GM23338 (cell line): ENCODE results near the gene CARHSP1. TPM values are rescaled to one million over a fixed set of nuclear protein-coding genes. Genes with fewer than 3 reads are reported as not detected.

Experiments
- ATAC-seq: fragments of 200-7000 bp; cut with Tn5 transposase; 3 replicates; pipeline ENCODE4 v1.9.1; 2020
- DNase-seq: peaks from one replicate; pipeline ENCODE4 v3.0.0-alpha.2; 2015; ENCODE audit warnings: low spot score
- H2AFZ ChIP-seq: fragments of 200-600 bp; sonication (generic); 2 replicates; pipeline ENCODE4 v1.8.0; 2016; ENCODE audit warnings: antibody characterized with exemption, mild to moderate bottlenecking, moderate library complexity
- H3F3A ChIP-seq: fragments of 200-600 bp; sonication (generic); replicated peaks from 2 replicates; pipeline ENCODE4 v1.8.0; 2017; ENCODE audit warnings: antibody characterized with exemption, mixed run types, low read depth
- H3K27ac ChIP-seq: fragments of 200-600 bp; sonication (generic); 2 replicates; pipeline ENCODE4 v1.6.1; 2016; ENCODE audit warnings: low read depth
- H3K27me3 ChIP-seq: fragments of 200-600 bp; sonication (generic); 2 replicates; pipeline ENCODE4 v1.8.0; 2016; ENCODE audit warnings: mild to moderate bottlenecking, mixed run types, moderate library complexity; ENCODE audit not compliant: insufficient read depth
- H3K36me3 ChIP-seq: fragments of 200-600 bp; sonication (generic); 2 replicates; pipeline ENCODE4 v1.8.0; 2016; ENCODE audit warnings: mild to moderate bottlenecking; ENCODE audit not compliant: insufficient read depth
- H3K4me1 ChIP-seq: fragments of 200-600 bp; sonication (generic); 2 replicates; pipeline ENCODE4 v1.8.0; 2016; ENCODE audit warnings: mild to moderate bottlenecking, moderate library complexity; ENCODE audit not compliant: insufficient read depth
- H3K4me2 ChIP-seq: fragments of 200-600 bp; sonication (generic); 2 replicates; pipeline ENCODE4 v1.7.1; 2017; ENCODE audit warnings: mixed run types
- H3K4me3 ChIP-seq: fragments of 200-600 bp; sonication (generic); 2 replicates; pipeline ENCODE4 v1.6.1; 2016; ENCODE audit warnings: mixed run types
- H3K79me2 ChIP-seq: fragments of 200-600 bp; sonication (generic); replicated peaks from 2 replicates; pipeline ENCODE4 v1.8.0; 2017; ENCODE audit warnings: mild to moderate bottlenecking; ENCODE audit not compliant: insufficient read depth
- H3K9me2 ChIP-seq: fragments of 200-600 bp; sonication (generic); 2 replicates; pipeline ENCODE4 v1.8.0; 2017; ENCODE audit not compliant: insufficient read depth
- H4K20me1 ChIP-seq: fragments of 200-600 bp; sonication (generic); replicated peaks from 2 replicates; pipeline ENCODE4 v1.8.0; 2017; ENCODE audit warnings: mild to moderate bottlenecking; ENCODE audit not compliant: insufficient read depth
- H3K27ac Mint-ChIP-seq: 2 replicates; pipeline ENCODE4 v1.8.0; 2020; ENCODE audit warnings: inconsistent platforms, mild to moderate bottlenecking, moderate library complexity, mixed read lengths
- H3K27me3 Mint-ChIP-seq: 3 replicates; pipeline ENCODE4 v1.8.0; 2022; ENCODE audit warnings: low read depth, mild to moderate bottlenecking, moderate library complexity, mixed read lengths, inconsistent platforms; ENCODE audit not compliant: insufficient read depth, poor library complexity
- H3K36me3 Mint-ChIP-seq: 3 replicates; pipeline ENCODE4 v1.8.0; 2021; ENCODE audit warnings: low read depth, mild to moderate bottlenecking, inconsistent platforms, moderate library complexity, mixed read lengths
- H3K4me1 Mint-ChIP-seq: 3 replicates; pipeline ENCODE4 v1.8.0; 2020; ENCODE audit warnings: mild to moderate bottlenecking, inconsistent platforms, mixed read lengths
- H3K4me3 Mint-ChIP-seq: 3 replicates; pipeline ENCODE4 v1.8.0; 2021; ENCODE audit warnings: moderate library complexity, mild to moderate bottlenecking, inconsistent platforms, mixed read lengths
- H3K9me3 Mint-ChIP-seq: 3 replicates; pipeline ENCODE4 v1.8.0; 2020; ENCODE audit warnings: moderate library complexity, mild to moderate bottlenecking, inconsistent platforms, mixed read lengths
- CREB1 ChIP-seq: fragments of 250-450 bp; sonication (Bioruptor Pico); IDR thresholded peaks from 2 replicates; pipeline ENCODE4 v1.5.0; 2020; ENCODE audit warnings: low read depth, mild to moderate bottlenecking, moderate library complexity
- CTCF ChIP-seq, 2 experiments: fragments of 200-600 bp in 1 of 2; sonication (generic) in 1 of 2; conservative IDR thresholded peaks; 2 replicates each; pipeline versions ENCODE4 v1.5.1 to v1.6.1; 2016 to 2017; ENCODE audit warnings: antibody characterized with exemption in 2 of 2, low read depth in 2 of 2, mild to moderate bottlenecking in 2 of 2, moderate library complexity in 1 of 2
- ETS1 ChIP-seq: IDR thresholded peaks from 2 replicates; pipeline ENCODE4 v1.6.1; 2016; ENCODE audit warnings: antibody characterized with exemption
- EZH2 ChIP-seq: fragments of 200-600 bp; sonication (generic); IDR thresholded peaks from one replicate; pipeline ENCODE4 v1.8.0; 2017; ENCODE audit warnings: antibody characterized with exemption, mild to moderate bottlenecking, low read depth; ENCODE audit not compliant: unreplicated experiment
- EZH2phosphoT487 ChIP-seq: fragments of 200-600 bp; sonication (generic); IDR thresholded peaks from one replicate; pipeline ENCODE4 v1.8.1; 2018; ENCODE audit warnings: antibody characterized with exemption; ENCODE audit not compliant: unreplicated experiment
- JUNB ChIP-seq: IDR thresholded peaks from one replicate; pipeline ENCODE4 v1.6.1; 2016; ENCODE audit warnings: antibody characterized with exemption; ENCODE audit not compliant: unreplicated experiment
- NANOG ChIP-seq: IDR thresholded peaks from 2 replicates; pipeline ENCODE4 v1.6.1; 2016; ENCODE audit warnings: antibody characterized with exemption, borderline replicate concordance
- POLR2AphosphoS5 ChIP-seq: IDR thresholded peaks from 2 replicates; pipeline ENCODE4 v1.6.1; 2016; ENCODE audit warnings: antibody characterized with exemption, low read depth
- REST ChIP-seq: IDR thresholded peaks from one replicate; pipeline ENCODE4 v1.6.1; 2018; ENCODE audit warnings: antibody characterized with exemption; ENCODE audit not compliant: unreplicated experiment
- STAT1 ChIP-seq: IDR thresholded peaks from one replicate; pipeline ENCODE4 v1.6.1; 2016; ENCODE audit warnings: antibody characterized with exemption; ENCODE audit not compliant: unreplicated experiment
- ZNF114 ChIP-seq: fragments of 250-450 bp; sonication (Bioruptor Pico); IDR thresholded peaks from 2 replicates; pipeline ENCODE4 v1.5.0; 2020; ENCODE audit warnings: mild to moderate bottlenecking, moderate library complexity
- ZNF331 ChIP-seq: fragments of 250-450 bp; sonication (Bioruptor Pico); IDR thresholded peaks from 2 replicates; pipeline ENCODE4 v1.5.0; 2020; ENCODE audit warnings: low read depth, mild to moderate bottlenecking, moderate library complexity
- ZNF462 ChIP-seq: fragments of 250-450 bp; sonication (Bioruptor Pico); IDR thresholded peaks from 2 replicates; pipeline ENCODE4 v1.5.0; 2020; ENCODE audit warnings: mild to moderate bottlenecking, moderate library complexity
- polyA plus RNA-seq: library from polyadenylated mRNA; unstranded; fragments of >200 nt; fragmentation: Nextera tagmentation; extraction: Ambion mirVana; gene quantifications from 2 replicates; pipeline ENCODE4 v1.2.1, GENCODE V29; 2016
- total RNA-seq: library from RNA; depleted of rRNA; stranded (reverse); fragments of >200 nt; shearing (Covaris generic); gene quantifications from 2 replicates; pipeline ENCODE4 v1.2.3, GENCODE V29; 2014

Gene CARHSP1
- total and polyA plus RNA-seq, 2 experiments from 2014 or later = 286 to 339 TPM

- H3K4me3 ChIP-seq = no peak overlapping the region
- peaks cover 60% of the 10 kb centered on the region for H3K36me3 Mint-ChIP-seq
- H3K4me1 ChIP-seq = peaks cover 11% of the 10 kb centered on the region; the same call in 1 of the 2 replicates
- DNase-seq (no peak), ATAC-seq (no peak)
- H3K27me3 Mint-ChIP-seq = peaks cover 26% of the 10 kb centered on the region
- H2AFZ ChIP-seq = no peak overlapping the region
- no peaks in the 10 kb centered on the region for H3K27me3 ChIP-seq
- H3K9me3 Mint-ChIP-seq = no peaks in the 10 kb centered on the region
- H3K36me3 ChIP-seq = peaks cover 41% of the 10 kb centered on the region
- TF ChIP-seq EZH2 (no peak), STAT1 (no peak), POLR2AphosphoS5 (no peak), JUNB (no peak), NANOG (no peak), EZH2phosphoT487 (no peak), ZNF331 (CRISPR knock-in tag) (no peak), ZNF114 (CRISPR knock-in tag) (no peak), ETS1 (no peak), CTCF (conservative IDR thresholded peaks at IDR 0.05; ENCODE audit: low read depth in 2 of 2) (no peak), REST (no peak), CREB1 (CRISPR knock-in tag) (no peak), ZNF462 (no peak)
- peaks cover 11% of the 10 kb centered on the region for H3K4me1 Mint-ChIP-seq
- H4K20me1 ChIP-seq = peaks cover 6% of the 10 kb centered on the region; the same call in 1 of the 2 replicates
- no peaks in the 10 kb centered on the region for H3K9me2 ChIP-seq
- H3F3A ChIP-seq = 0 out of 2 replicates have a peak, but pooled peaks cover 5% of the 10 kb centered on the region
- H3K4me3 Mint-ChIP-seq = no peak overlapping the region
- H3K27ac Mint-ChIP-seq = no peak overlapping the region
- no peaks in the 10 kb centered on the region; the same call in 1 of the 2 replicates for H3K79me2 ChIP-seq
- H3K4me2 ChIP-seq = no peak overlapping the region
- H3K27ac ChIP-seq = no peak overlapping the region
Measured at GRCh38 chr16:8890549-8890921, 21.7 kb upstream of the CARHSP1 start.
